H9 (cell line): ENCODE results near the gene TFF2. TPM values are rescaled to one million over a fixed set of nuclear protein-coding genes. Genes with fewer than 3 reads are reported as not detected.

Source experiments
- DNase-seq: peaks from one replicate; pipeline ENCODE4 v3.0.0-alpha.2; 2017
- H2AFZ ChIP-seq: one replicate; pipeline ENCODE4 v1.6.1; 2013; ENCODE audit warnings: mild to moderate bottlenecking, low read length, control low read depth, moderate library complexity
- H2AK5ac ChIP-seq: 2 replicates; pipeline ENCODE4 v1.6.1; 2013; ENCODE audit warnings: low read length, control low read depth, mixed read lengths; ENCODE audit not compliant: insufficient read length
- H2BK120ac ChIP-seq: one replicate; pipeline ENCODE4 v1.6.1; 2013; ENCODE audit warnings: low read depth, mild to moderate bottlenecking, low read length, control low read depth, inconsistent platforms; ENCODE audit not compliant: poor library complexity, severe bottlenecking
- H2BK12ac ChIP-seq: 2 replicates; pipeline ENCODE4 v1.6.1; 2013; ENCODE audit warnings: low read length, control low read depth, mixed read lengths, low read depth; ENCODE audit not compliant: insufficient read length
- H2BK15ac ChIP-seq: 2 replicates; pipeline ENCODE4 v1.6.1; 2013; ENCODE audit warnings: low read depth, low read length, control low read depth
- H2BK20ac ChIP-seq: one replicate; pipeline ENCODE4 v1.6.1; 2013; ENCODE audit warnings: low read depth, mild to moderate bottlenecking, low read length, control low read depth, inconsistent platforms; ENCODE audit not compliant: poor library complexity, severe bottlenecking
- H2BK5ac ChIP-seq: 2 replicates; pipeline ENCODE4 v1.6.1; 2013; ENCODE audit warnings: low read length, control low read depth, mixed read lengths; ENCODE audit not compliant: insufficient read length
- H3K14ac ChIP-seq: 2 replicates; pipeline ENCODE4 v1.6.1; 2013; ENCODE audit warnings: low read length, control low read depth; ENCODE audit not compliant: insufficient read depth
- H3K18ac ChIP-seq: 2 replicates; pipeline ENCODE4 v1.6.1; 2013; ENCODE audit warnings: low read depth, mild to moderate bottlenecking, mixed read lengths, low read length, control low read depth; ENCODE audit not compliant: insufficient read length
- H3K23ac ChIP-seq: 2 replicates; pipeline ENCODE4 v1.6.1; 2013; ENCODE audit warnings: low read length, control low read depth, mixed read lengths, low read depth; ENCODE audit not compliant: insufficient read length
- H3K23me2 ChIP-seq: 2 replicates; pipeline ENCODE4 v1.6.1; 2013; ENCODE audit warnings: low read depth, mild to moderate bottlenecking, mixed read lengths, low read length, control low read depth; ENCODE audit not compliant: insufficient read length, poor library complexity, severe bottlenecking
- H3K27ac ChIP-seq: 2 replicates; pipeline ENCODE4 v1.5.1; 2013; ENCODE audit warnings: low read length, control low read depth, mixed read lengths, low read depth; ENCODE audit not compliant: insufficient read length
- H3K27me3 ChIP-seq: 2 replicates; pipeline ENCODE4 v1.6.1; 2013; ENCODE audit warnings: low read length, control low read depth, inconsistent platforms; ENCODE audit not compliant: insufficient read depth
- H3K4ac ChIP-seq: 2 replicates; pipeline ENCODE4 v1.6.1; 2013; ENCODE audit warnings: low read depth, mild to moderate bottlenecking, control low read depth, inconsistent platforms, low read length, moderate library complexity
- H3K4me1 ChIP-seq: 2 replicates; pipeline ENCODE4 v1.6.1; 2013; ENCODE audit warnings: low read length, control low read depth, inconsistent platforms; ENCODE audit not compliant: insufficient read depth
- H3K4me2 ChIP-seq: 2 replicates; pipeline ENCODE4 v1.6.1; 2013; ENCODE audit warnings: low read length, control low read depth, mixed read lengths; ENCODE audit not compliant: insufficient read length, insufficient read depth
- H3K56ac ChIP-seq: 2 replicates; pipeline ENCODE4 v1.6.1; 2013; ENCODE audit warnings: low read depth, mild to moderate bottlenecking, mixed read lengths, low read length, control low read depth; ENCODE audit not compliant: insufficient read length
- H3K79me1 ChIP-seq: 2 replicates; pipeline ENCODE4 v1.6.1; 2013; ENCODE audit warnings: low read depth, mild to moderate bottlenecking, moderate library complexity, low read length, control low read depth, inconsistent platforms; ENCODE audit not compliant: insufficient read depth, poor library complexity, severe bottlenecking
- H3K79me2 ChIP-seq: 2 replicates; pipeline ENCODE4 v1.6.1; 2013; ENCODE audit warnings: low read length, control low read depth, inconsistent platforms; ENCODE audit not compliant: insufficient read depth
- H3K9ac ChIP-seq: 2 replicates; pipeline ENCODE4 v1.6.1; 2013; ENCODE audit warnings: low read length, control low read depth, mixed read lengths; ENCODE audit not compliant: insufficient read length; ENCODE audit errors: extremely low read depth
- H3K9me3 ChIP-seq: one replicate; pipeline ENCODE4 v1.6.1; 2013; ENCODE audit warnings: low read depth, low read length, inconsistent platforms; ENCODE audit not compliant: control insufficient read depth
- H3T11ph ChIP-seq: one replicate; pipeline ENCODE4 v1.6.1; 2013; ENCODE audit warnings: mild to moderate bottlenecking, low read length, control low read depth, inconsistent platforms
- H4K20me1 ChIP-seq: one replicate; pipeline ENCODE4 v1.6.1; 2013; ENCODE audit not compliant: control insufficient read depth, insufficient read length, insufficient read depth
- H4K5ac ChIP-seq: 2 replicates; pipeline ENCODE4 v1.6.1; 2013; ENCODE audit warnings: low read depth, mild to moderate bottlenecking, mixed read lengths, low read length, control low read depth; ENCODE audit not compliant: insufficient read length
- H4K8ac ChIP-seq: replicated peaks from 2 replicates; pipeline ENCODE4 v1.6.1; 2013; ENCODE audit warnings: low read length, control low read depth, mixed read lengths, low read depth; ENCODE audit not compliant: insufficient read length
- H4K91ac ChIP-seq: 2 replicates; pipeline ENCODE4 v1.6.1; 2013; ENCODE audit warnings: low read depth, mild to moderate bottlenecking, moderate library complexity, mixed read lengths, low read length, control low read depth; ENCODE audit not compliant: insufficient read length
- H3K27ac Mint-ChIP-seq, 3 experiments: 2 replicates in 2 of 3; 3 replicates in 1 of 3; pipeline ENCODE4 v1.8.0; 2020 to 2021; ENCODE audit warnings: mixed read lengths in 3 of 3, mild to moderate bottlenecking in 1 of 3, moderate library complexity in 1 of 3
- H3K27me3 Mint-ChIP-seq: 2 replicates; pipeline ENCODE4 v1.8.0; 2021; ENCODE audit warnings: low read depth, mild to moderate bottlenecking, moderate library complexity, mixed read lengths
- H3K36me3 Mint-ChIP-seq, 3 experiments: 2 replicates in 2 of 3; 3 replicates in 1 of 3; pipeline ENCODE4 v1.8.0; 2020 to 2021; ENCODE audit warnings: low read depth in 3 of 3, mixed read lengths in 3 of 3; ENCODE audit not compliant: insufficient read depth in 1 of 3
- H3K4me1 Mint-ChIP-seq, 2 experiments: 2 replicates each; pipeline ENCODE4 v1.8.0; 2020; ENCODE audit warnings: mixed read lengths in 2 of 2
- H3K4me3 Mint-ChIP-seq, 2 experiments: 2 replicates in 1 of 2; 3 replicates in 1 of 2; pipeline ENCODE4 v1.8.0; 2020 to 2021; ENCODE audit warnings: mild to moderate bottlenecking in 2 of 2, mixed read lengths in 2 of 2, moderate library complexity in 1 of 2
- H3K9me3 Mint-ChIP-seq, 2 experiments: 2 replicates in 1 of 2; 3 replicates in 1 of 2; pipeline ENCODE4 v1.8.0; 2020; ENCODE audit warnings: mild to moderate bottlenecking in 2 of 2, mixed read lengths in 2 of 2, moderate library complexity in 1 of 2
- CTCF ChIP-seq: fragments of 200-600 bp; sonication (generic); conservative IDR thresholded peaks from 3 replicates; pipeline ENCODE4 v1.8.0; 2021; ENCODE audit warnings: antibody characterized with exemption, mild to moderate bottlenecking
- WGBS: extraction: QIAGEN DNeasy Blood & Tissue Kit; methylation state at CpG from one replicate; pipeline ENCODE4 v1.1.7; 2013; ENCODE audit warnings: missing lambda C conversion rate, low lambda C conversion rate, mixed read lengths; ENCODE audit not compliant: insufficient read length; ENCODE audit errors: extremely low coverage; 5-methylcytosine and 5-hydroxymethylcytosine counted together
- total RNA-seq: library from RNA; stranded (reverse); gene quantifications from 2 replicates; pipeline ENCODE4 v1.2.1, GENCODE V29; 2021

Gene TFF2
- total RNA-seq, 1 experiment from 2014 or later: not detected

GRCh38 chr21:42319376-42319775 is 31.4 kb downstream of the TFF2 start:
- H3K4me1 Mint-ChIP-seq: peaks cover 38 to 42% of the 10 kb centered on the region in 2 experiments
- H3K27me3 Mint-ChIP-seq: peaks cover 3% of the 10 kb centered on the region; the same call in 1 of the 2 replicates
- no peaks in the 10 kb centered on the region for H3K9me3 Mint-ChIP-seq
- Histone ChIP-seq H2AK5ac (no peak overlapping the region), H2BK20ac (no peak overlapping the region), H3K18ac (no peak overlapping the region), H3K23ac (no peak overlapping the region), H3K27me3 (no peaks in the 10 kb centered on the region), H4K8ac (no peak overlapping the region), H3K27ac (no peak overlapping the region), H3T11ph (no peak overlapping the region), H3K9me3 (no peaks in the 10 kb centered on the region), H2BK15ac (no peak overlapping the region), H2BK5ac (no peak overlapping the region), H3K14ac (no peak overlapping the region), H3K23me2 (no peaks in the 10 kb centered on the region), H4K91ac (no peak overlapping the region), H3K4me2 (no peak overlapping the region), H2BK120ac (no peak overlapping the region), H3K79me1 (no peaks in the 10 kb centered on the region), H3K56ac (no peak overlapping the region), H2BK12ac (no peak overlapping the region), H2AFZ (no peak overlapping the region), H3K9ac (no peak overlapping the region), H3K4ac (no peak overlapping the region), H3K4me1 (peaks cover 7% of the 10 kb centered on the region; the same call in 1 of the 2 replicates), H4K5ac (no peak overlapping the region), H3K79me2 (no peaks in the 10 kb centered on the region), H4K20me1 (no peaks in the 10 kb centered on the region)
- peak overlapping the region in 1 of 3 experiments; percentile 34; a peak in 2 of 7 replicates for H3K27ac Mint-ChIP-seq
- no peak overlapping the region for H3K4me3 Mint-ChIP-seq
- H3K36me3 Mint-ChIP-seq: no peaks in the 10 kb centered on the region
- no peak for DNase-seq
- no CpG with 5 or more reads among the region's 10 CpGs for WGBS
- TF ChIP-seq CTCF: no peak
